ENCODE data around the gene CLDN1. TPM values are rescaled to one million over a fixed set of nuclear protein-coding genes. Genes with fewer than 3 reads are reported as not detected.
"Not testable (repeated sequence)": the region's sequence is repeated elsewhere in the genome, so short reads cannot be mapped to it uniquely, and the experiment has no call there.

The CLDN1 gene
- total RNA-seq, 1 donor from 2014 or later: not detected

DNA sequence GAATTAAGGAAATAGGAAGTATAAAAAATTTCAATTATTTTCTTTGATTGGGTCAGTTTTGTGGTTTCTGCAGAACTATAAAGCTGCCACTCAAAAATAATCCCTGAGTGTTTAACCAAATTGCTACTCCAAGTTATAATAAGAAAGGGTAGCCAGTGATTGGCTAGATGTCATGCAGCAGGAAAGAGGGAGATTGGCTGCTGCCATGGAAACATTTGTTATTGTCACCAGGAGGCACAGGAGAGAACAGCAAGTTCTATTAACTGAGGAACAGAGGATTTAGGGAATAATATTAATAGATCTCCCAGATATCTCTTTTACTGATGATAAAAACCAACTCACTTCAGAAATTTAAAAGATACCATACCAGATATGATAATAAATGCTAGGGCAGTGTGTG lies 42.6 kb downstream of the CLDN1 start:
- Mint-ChIP-seq H3K9me3 (ENCODE audit: unreplicated experiment) (peaks cover 2% of the 10 kb centered on the region), H3K4me3 (ENCODE audit: unreplicated experiment) (no peak overlapping the region), H3K27ac (ENCODE audit: unreplicated experiment) (no peak overlapping the region), H3K4me1 (ENCODE audit: low read depth, unreplicated experiment) (no peaks in the 10 kb centered on the region), H3K27me3 (ENCODE audit: unreplicated experiment) (no peaks in the 10 kb centered on the region), H3K36me3 (ENCODE audit: unreplicated experiment) (no peaks in the 10 kb centered on the region)
- TF ChIP-seq, protein P1, sequence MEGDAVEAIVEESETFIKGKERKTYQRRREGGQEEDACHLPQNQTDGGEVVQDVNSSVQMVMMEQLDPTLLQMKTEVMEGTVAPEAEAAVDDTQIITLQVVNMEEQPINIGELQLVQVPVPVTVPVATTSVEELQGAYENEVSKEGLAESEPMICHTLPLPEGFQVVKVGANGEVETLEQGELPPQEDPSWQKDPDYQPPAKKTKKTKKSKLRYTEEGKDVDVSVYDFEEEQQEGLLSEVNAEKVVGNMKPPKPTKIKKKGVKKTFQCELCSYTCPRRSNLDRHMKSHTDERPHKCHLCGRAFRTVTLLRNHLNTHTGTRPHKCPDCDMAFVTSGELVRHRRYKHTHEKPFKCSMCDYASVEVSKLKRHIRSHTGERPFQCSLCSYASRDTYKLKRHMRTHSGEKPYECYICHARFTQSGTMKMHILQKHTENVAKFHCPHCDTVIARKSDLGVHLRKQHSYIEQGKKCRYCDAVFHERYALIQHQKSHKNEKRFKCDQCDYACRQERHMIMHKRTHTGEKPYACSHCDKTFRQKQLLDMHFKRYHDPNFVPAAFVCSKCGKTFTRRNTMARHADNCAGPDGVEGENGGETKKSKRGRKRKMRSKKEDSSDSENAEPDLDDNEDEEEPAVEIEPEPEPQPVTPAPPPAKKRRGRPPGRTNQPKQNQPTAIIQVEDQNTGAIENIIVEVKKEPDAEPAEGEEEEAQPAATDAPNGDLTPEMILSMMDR (IDR thresholded peaks at IDR 0.05; ENCODE audit: partially characterized antibody, unreplicated experiment): no peak
- DNase-seq: no peak

DNA sequence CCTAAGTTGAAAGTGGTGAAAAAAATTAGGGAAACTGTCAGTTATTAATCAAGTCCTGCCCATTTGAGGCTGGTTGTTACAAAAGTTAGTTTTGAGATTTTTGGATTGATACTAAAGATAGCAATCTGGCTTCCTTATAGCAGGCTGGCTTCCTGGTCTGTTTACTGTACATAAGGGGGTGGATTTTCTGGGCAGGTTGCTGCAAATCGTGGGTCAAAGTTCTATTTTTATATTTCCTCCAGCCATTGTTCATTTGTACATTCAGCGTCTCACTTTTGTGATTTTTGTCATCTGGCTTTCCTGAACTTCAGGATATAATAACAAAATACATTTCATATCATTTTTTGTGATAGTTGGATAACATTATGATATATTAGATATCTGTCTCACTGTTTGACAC lies 49.5 kb downstream of the CLDN1 start:
- no peaks in the 10 kb centered on the region for H3K4me1 Mint-ChIP-seq (ENCODE audit: low read depth, unreplicated experiment)
- no peaks in the 10 kb centered on the region for H3K27me3 Mint-ChIP-seq (ENCODE audit: unreplicated experiment)
- DNase-seq: no peak
- TF ChIP-seq, protein P1 (IDR thresholded peaks at IDR 0.05; ENCODE audit: partially characterized antibody, unreplicated experiment): no peak
- H3K27ac Mint-ChIP-seq (ENCODE audit: unreplicated experiment): no peak overlapping the region
- H3K36me3 Mint-ChIP-seq (ENCODE audit: unreplicated experiment): no peaks in the 10 kb centered on the region
- peaks cover 1% of the 10 kb centered on the region for H3K9me3 Mint-ChIP-seq (ENCODE audit: unreplicated experiment)
- H3K4me3 Mint-ChIP-seq (ENCODE audit: unreplicated experiment): no peak overlapping the region

DNA sequence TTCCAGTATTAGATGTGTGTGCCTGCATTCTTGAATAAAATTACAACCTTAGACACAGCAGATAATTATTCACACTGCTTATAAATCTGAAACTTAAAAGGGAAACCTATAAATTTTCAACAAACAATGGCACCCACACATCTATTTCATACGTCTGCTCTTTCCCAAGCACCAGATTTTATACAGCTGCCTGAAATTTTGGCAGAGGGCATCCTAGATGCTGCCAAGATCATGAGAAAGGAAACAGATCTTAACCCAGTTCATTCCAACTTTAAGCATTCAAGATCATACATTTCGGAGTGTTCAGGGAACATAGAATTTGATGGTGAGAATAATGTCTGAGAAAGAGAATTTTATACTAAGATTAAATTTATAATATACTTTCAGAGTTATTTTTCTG lies 53.1 kb downstream of the CLDN1 start:
- DNase-seq: no peak
- Mint-ChIP-seq H3K4me1 (ENCODE audit: low read depth, unreplicated experiment) (no peaks in the 10 kb centered on the region), H3K4me3 (ENCODE audit: unreplicated experiment) (no peak overlapping the region), H3K27ac (ENCODE audit: unreplicated experiment) (no peak overlapping the region), H3K9me3 (ENCODE audit: unreplicated experiment) (peaks cover 1% of the 10 kb centered on the region), H3K27me3 (ENCODE audit: unreplicated experiment) (no peaks in the 10 kb centered on the region), H3K36me3 (ENCODE audit: unreplicated experiment) (no peaks in the 10 kb centered on the region)
- TF ChIP-seq, protein P1 (IDR thresholded peaks at IDR 0.05; ENCODE audit: partially characterized antibody, unreplicated experiment): no peak

DNA sequence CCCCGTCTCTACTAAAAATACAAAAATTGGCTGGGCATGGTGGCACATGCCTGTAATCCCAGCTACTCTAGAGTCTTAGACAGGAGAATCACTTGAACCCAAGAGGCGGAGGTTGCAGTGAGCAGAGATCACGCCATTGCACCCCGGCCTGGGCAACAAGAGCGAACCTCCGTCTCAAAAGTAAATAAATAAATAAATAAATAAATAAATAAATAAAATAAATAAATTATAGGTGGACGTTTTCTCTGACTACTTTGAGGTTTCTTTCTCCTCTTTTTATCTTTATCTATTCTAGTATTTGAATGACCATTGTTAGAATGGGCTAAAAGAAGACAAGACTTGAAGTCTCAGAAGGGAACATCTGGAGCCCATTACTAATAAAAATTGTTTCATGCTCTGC lies 54.8 kb downstream of the CLDN1 start:
- DNase-seq; H3K4me1 Mint-ChIP-seq (ENCODE audit: low read depth, unreplicated experiment); H3K4me3 Mint-ChIP-seq (ENCODE audit: unreplicated experiment); H3K9me3 Mint-ChIP-seq (ENCODE audit: unreplicated experiment); H3K27me3 Mint-ChIP-seq (ENCODE audit: unreplicated experiment); H3K27ac Mint-ChIP-seq (ENCODE audit: unreplicated experiment); H3K36me3 Mint-ChIP-seq (ENCODE audit: unreplicated experiment): not testable (repeated sequence)

DNA sequence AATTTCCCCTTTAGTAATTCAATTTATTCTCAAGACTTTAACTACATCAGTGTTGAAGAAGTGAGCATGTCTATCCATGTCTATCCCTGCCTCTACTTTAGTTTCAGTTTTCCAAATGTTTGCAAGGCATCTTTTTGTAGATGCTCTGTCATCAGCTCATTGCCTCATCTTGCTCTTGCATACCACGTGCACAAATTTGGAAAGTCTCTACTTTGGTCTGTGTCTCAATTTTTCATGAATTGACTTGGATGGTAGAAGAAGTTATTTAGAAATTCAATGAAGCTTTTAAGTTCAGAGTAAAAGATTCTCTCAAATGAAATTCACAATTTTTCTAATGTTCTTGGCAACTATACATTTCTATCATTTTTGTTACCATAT lies 55.3 kb downstream of the CLDN1 start:
- Mint-ChIP-seq H3K27ac (ENCODE audit: unreplicated experiment) (no peak overlapping the region), H3K4me3 (ENCODE audit: unreplicated experiment) (no peak overlapping the region), H3K27me3 (ENCODE audit: unreplicated experiment) (no peaks in the 10 kb centered on the region), H3K4me1 (ENCODE audit: low read depth, unreplicated experiment) (no peaks in the 10 kb centered on the region), H3K36me3 (ENCODE audit: unreplicated experiment) (no peaks in the 10 kb centered on the region), H3K9me3 (ENCODE audit: unreplicated experiment) (peaks cover 1% of the 10 kb centered on the region)
- no peak for DNase-seq
- TF ChIP-seq, protein P1 (IDR thresholded peaks at IDR 0.05; ENCODE audit: partially characterized antibody, unreplicated experiment): no peak
